NOMO-1 (cell line): Measurements from ENCODE around the gene PPP1R1C.

Experiments
- DNase-seq, 2 experiments: peaks; one replicate each; lab custom pipeline; 2025; ENCODE audit not compliant: unreplicated experiment in 2 of 2; lab: John Stamatoyannopoulos, UW

Gene PPP1R1C

DNA sequence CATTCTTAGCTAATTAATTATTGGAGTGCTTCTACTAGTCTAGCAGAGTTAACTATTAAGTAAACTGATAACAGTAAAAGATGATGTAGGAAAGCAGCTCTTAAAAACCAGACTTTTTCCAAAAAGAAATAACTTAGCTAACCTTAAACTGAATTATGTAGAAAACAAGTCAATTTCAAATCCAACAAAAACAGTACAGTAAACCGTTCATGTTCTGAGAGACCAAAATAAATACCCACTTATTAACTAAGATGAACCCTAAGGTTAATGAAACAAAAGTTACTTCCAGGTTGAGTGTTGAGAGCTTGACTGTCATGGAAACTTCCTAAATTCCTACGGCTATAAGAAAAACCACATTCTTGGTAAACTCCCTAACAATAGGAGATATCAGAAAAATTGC lies 181.2 kb downstream of the PPP1R1C start:
- DNase-seq = no peak
